MM.1S (cell line): ENCODE measurements around the gene POLR3E.

Experiments
- DNase-seq: peaks from one replicate; pipeline ENCODE4 v3.0.0-alpha.2; 2015
- H2AFZ ChIP-seq: fragments of 300-600 bp; sonication (generic); 2 replicates; pipeline ENCODE4 v1.6.0; 2016; ENCODE audit warnings: antibody characterized with exemption, low read length
- H3F3A ChIP-seq: fragments of 300-600 bp; sonication (generic); 2 replicates; pipeline ENCODE4 v1.6.1; 2016; ENCODE audit warnings: mild to moderate bottlenecking, antibody characterized with exemption, low read length, moderate library complexity, mixed read lengths; ENCODE audit not compliant: insufficient read depth
- H3K27ac ChIP-seq: fragments of 300-600 bp; sonication (generic); 2 replicates; pipeline ENCODE4 v1.5.1; 2016; ENCODE audit warnings: mild to moderate bottlenecking, low read length
- H3K27me3 ChIP-seq: fragments of 300-600 bp; sonication (generic); replicated peaks from 2 replicates; pipeline ENCODE4 v1.6.0; 2016; ENCODE audit warnings: low read length; ENCODE audit not compliant: insufficient read depth
- H3K36me3 ChIP-seq: fragments of 300-600 bp; sonication (generic); replicated peaks from 2 replicates; pipeline ENCODE4 v1.6.1; 2016; ENCODE audit warnings: mild to moderate bottlenecking, low read length, mixed read lengths; ENCODE audit not compliant: insufficient read depth
- H3K4me1 ChIP-seq: fragments of 300-600 bp; sonication (generic); 2 replicates; pipeline ENCODE4 v1.6.1; 2016; ENCODE audit warnings: low read length, mixed read lengths
- H3K4me2 ChIP-seq: fragments of 300-600 bp; sonication (generic); 2 replicates; pipeline ENCODE4 v1.6.0; 2016; ENCODE audit warnings: low read depth, low read length
- H3K4me3 ChIP-seq: fragments of 300-600 bp; sonication (generic); 2 replicates; pipeline ENCODE4 v1.5.1; 2016; ENCODE audit warnings: low read length, mixed read lengths
- H3K79me2 ChIP-seq: fragments of 300-600 bp; sonication (generic); 2 replicates; pipeline ENCODE4 v1.6.1; 2016; ENCODE audit warnings: mixed run types, low read length, mixed read lengths
- H3K9ac ChIP-seq: fragments of 300-600 bp; sonication (generic); 2 replicates; pipeline ENCODE4 v1.6.1; 2016; ENCODE audit warnings: low read length, mixed read lengths
- H3K9me2 ChIP-seq: fragments of 300-600 bp; sonication (generic); replicated peaks from 2 replicates; pipeline ENCODE4 v1.6.1; 2016; ENCODE audit warnings: mild to moderate bottlenecking, low read length, mixed read lengths; ENCODE audit not compliant: insufficient read depth
- H3K9me3 ChIP-seq: fragments of 300-600 bp; sonication (generic); replicated peaks from 2 replicates; pipeline ENCODE4 v1.6.1; 2016; ENCODE audit warnings: mild to moderate bottlenecking, low read length, mixed read lengths; ENCODE audit not compliant: insufficient read depth
- H4K20me1 ChIP-seq: fragments of 300-600 bp; sonication (generic); 2 replicates; pipeline ENCODE4 v1.6.1; 2016; ENCODE audit warnings: mild to moderate bottlenecking, low read length, moderate library complexity, mixed read lengths; ENCODE audit not compliant: insufficient read depth
- CTCF ChIP-seq: fragments of 300-600 bp; sonication (generic); IDR thresholded peaks from 2 replicates; pipeline ENCODE4 v1.5.1; 2016; ENCODE audit warnings: antibody characterized with exemption, low read length, mixed read lengths
- EZH2 ChIP-seq: fragments of 300-600 bp; sonication (generic); optimal IDR thresholded peaks from 2 replicates; pipeline ENCODE3; 2017; ENCODE audit warnings: low read depth, mild to moderate bottlenecking, antibody characterized with exemption, low read length, mixed read lengths
- EZH2phosphoT487 ChIP-seq: fragments of 300-600 bp; sonication (generic); IDR thresholded peaks from 2 replicates; pipeline ENCODE4 v1.6.1; 2018; ENCODE audit warnings: antibody characterized with exemption, low read length

The POLR3E gene

GRCh38 chr16:22330326-22330725 is 33.1 kb downstream of the POLR3E start:
- Histone ChIP-seq H3K4me3 (no peak overlapping the region), H2AFZ (no peak overlapping the region), H3K9me3 (no peaks in the 10 kb centered on the region), H3K36me3 (peaks cover 14% of the 10 kb centered on the region), H3K4me2 (no peak overlapping the region), H3K27me3 (no peaks in the 10 kb centered on the region), H3K79me2 (no peaks in the 10 kb centered on the region), H3K9me2 (no peaks in the 10 kb centered on the region), H4K20me1 (no peaks in the 10 kb centered on the region), H3K27ac (no peak overlapping the region), H3K4me1 (no peaks in the 10 kb centered on the region), H3K9ac (no peak overlapping the region), H3F3A (no peaks in the 10 kb centered on the region)
- TF ChIP-seq CTCF: no peak
- TF ChIP-seq EZH2: no peak
- TF ChIP-seq EZH2phosphoT487: no peak
- no peak for DNase-seq

GRCh38 chr16:22333457-22333994 is 36.3 kb downstream of the POLR3E start:
- no peak overlapping the region for H3K4me3 ChIP-seq
- H4K20me1 ChIP-seq: no peaks in the 10 kb centered on the region
- no peaks in the 10 kb centered on the region for H3K9me3 ChIP-seq
- H3K36me3 ChIP-seq: peaks cover 14% of the 10 kb centered on the region; the same call in 1 of the 2 replicates
- H3F3A ChIP-seq: 0 out of 2 replicates have a peak, but pooled peaks cover 3% of the 10 kb centered on the region
- H3K79me2 ChIP-seq: no peaks in the 10 kb centered on the region
- H2AFZ ChIP-seq: no peak overlapping the region
- DNase-seq: no peak
- no peak overlapping the region for H3K27ac ChIP-seq
- no peak overlapping the region for H3K9ac ChIP-seq
- no peaks in the 10 kb centered on the region for H3K9me2 ChIP-seq
- TF ChIP-seq EZH2phosphoT487 (no peak), EZH2 (no peak), CTCF (no peak)
- 0 out of 2 replicates have a peak, but pooled peaks cover 7% of the 10 kb centered on the region for H3K4me1 ChIP-seq
- H3K4me2 ChIP-seq: no peak overlapping the region
- no peaks in the 10 kb centered on the region for H3K27me3 ChIP-seq

- Histone ChIP-seq H3K4me2 (no peak overlapping the region), H3K36me3 (peaks cover 14% of the 10 kb centered on the region; the same call in 1 of the 2 replicates), H3K9ac (no peak overlapping the region), H3K9me2 (no peaks in the 10 kb centered on the region), H3K4me3 (no peak overlapping the region), H3K79me2 (no peaks in the 10 kb centered on the region), H2AFZ (no peak overlapping the region), H4K20me1 (no peaks in the 10 kb centered on the region), H3K27ac (no peak overlapping the region), H3K9me3 (no peaks in the 10 kb centered on the region), H3F3A (0 out of 2 replicates have a peak, but pooled peaks cover 3% of the 10 kb centered on the region), H3K27me3 (no peaks in the 10 kb centered on the region), H3K4me1 (0 out of 2 replicates have a peak, but pooled peaks cover 7% of the 10 kb centered on the region)
- no peak for TF ChIP-seq EZH2phosphoT487
- TF ChIP-seq CTCF: no peak
- no peak for TF ChIP-seq EZH2
- DNase-seq: no peak
These were observed 38.5 kb downstream of the POLR3E start for GRCh38 chr16:22335668-22336246.
